ENCODE data around the gene ADPRHL1.
A peak's percentile ranks its signal among the peaks of the same experiment; 100 is the strongest.
"Not testable (repeated sequence)": the region's sequence is repeated elsewhere in the genome, so short reads cannot be mapped to it uniquely, and the experiment has no call there.

Gene ADPRHL1

GRCh38 chr13:113488283-113488682, 35.0 kb upstream of the ADPRHL1 start:
- peak overlapping the region; percentile 60 for H3K4me3 Mint-ChIP-seq
- H3K27me3 Mint-ChIP-seq = no peaks in the 10 kb centered on the region
- H3K4me1 Mint-ChIP-seq = peaks cover 57% of the 10 kb centered on the region

GRCh38 chr13:113486698-113487097, 33.4 kb upstream of the ADPRHL1 start:
- Mint-ChIP-seq H3K27me3 (no peaks in the 10 kb centered on the region), H3K27ac (no peak overlapping the region), H3K4me1 (peaks cover 50% of the 10 kb centered on the region), H3K4me3 (no peak overlapping the region), H3K36me3 (no peaks in the 10 kb centered on the region), H3K9me3 (no peaks in the 10 kb centered on the region)

More at GRCh38 chr13:113488283-113488682, 35.0 kb upstream of the ADPRHL1 start:
- no peaks in the 10 kb centered on the region for H3K9me3 Mint-ChIP-seq
- H3K27ac Mint-ChIP-seq = no peak overlapping the region
- no peaks in the 10 kb centered on the region for H3K36me3 Mint-ChIP-seq

DNA sequence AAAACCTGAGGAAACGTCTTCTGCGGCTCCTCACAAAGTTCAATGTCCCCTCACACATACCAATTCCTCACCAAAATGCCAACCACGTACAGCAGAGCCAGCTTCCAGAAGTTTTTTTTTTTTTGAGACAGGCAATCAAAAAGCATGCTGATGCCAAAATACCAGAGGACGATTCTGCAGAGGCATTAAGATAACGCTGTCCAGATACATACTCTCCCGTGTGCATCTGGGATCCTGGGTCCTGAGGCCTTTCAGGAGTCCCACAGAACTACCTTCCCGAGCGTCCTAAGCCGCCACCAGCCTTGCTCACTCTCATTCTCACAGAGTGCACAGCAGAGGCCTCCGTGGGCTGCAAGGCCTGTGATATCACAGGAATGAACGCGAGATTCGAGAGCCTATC, 32.3 kb upstream of the ADPRHL1 start:
- peaks cover 49% of the 10 kb centered on the region for H3K4me1 Mint-ChIP-seq
- H3K27ac Mint-ChIP-seq = no peak overlapping the region
- no peak overlapping the region for H3K4me3 Mint-ChIP-seq
- no peaks in the 10 kb centered on the region for H3K27me3 Mint-ChIP-seq
- H3K36me3 Mint-ChIP-seq = no peaks in the 10 kb centered on the region
- no peaks in the 10 kb centered on the region for H3K9me3 Mint-ChIP-seq

DNA sequence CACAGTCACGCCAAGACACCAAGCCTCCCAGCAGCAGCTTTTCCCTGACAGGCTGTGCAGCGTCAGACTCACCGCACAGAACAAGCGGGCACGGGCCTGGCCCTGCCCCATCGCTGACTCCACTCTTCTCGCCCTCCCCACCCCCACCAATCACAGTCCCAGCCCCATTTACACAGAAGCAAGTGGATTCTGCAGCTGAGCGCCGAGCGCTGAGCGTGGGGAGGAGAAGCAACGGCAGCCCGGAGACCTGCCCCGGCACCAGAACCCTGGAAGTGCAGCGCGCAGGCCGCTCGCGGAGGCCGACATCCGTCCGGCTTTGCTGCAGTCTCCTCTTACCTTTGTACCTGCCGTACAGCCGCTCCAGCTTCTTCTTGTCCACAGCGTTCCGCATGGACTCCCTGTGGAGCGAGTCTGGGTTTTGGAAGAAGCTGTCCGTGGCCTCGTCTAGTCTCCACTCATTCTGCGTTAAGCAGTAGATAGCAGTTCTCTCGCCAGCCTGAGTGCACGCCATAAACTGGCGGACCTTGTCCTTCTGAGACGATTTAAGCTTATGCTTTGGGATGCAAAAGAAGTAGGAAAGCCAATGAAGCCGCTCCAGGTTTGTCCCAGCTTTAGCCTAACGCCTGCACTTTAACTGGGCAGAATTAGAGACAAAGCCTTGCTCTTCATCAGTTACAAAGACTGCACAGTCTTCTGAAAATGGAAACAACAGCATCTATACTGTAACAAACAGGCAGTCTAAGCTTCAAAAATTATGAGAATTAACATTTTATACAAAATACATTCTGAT, 30.4 kb upstream of the ADPRHL1 start:
- H3K4me3 Mint-ChIP-seq = no peak overlapping the region
- H3K27me3 Mint-ChIP-seq = no peaks in the 10 kb centered on the region
- peaks cover 5% of the 10 kb centered on the region for H3K36me3 Mint-ChIP-seq
- no peak overlapping the region for H3K27ac Mint-ChIP-seq
- H3K4me1 Mint-ChIP-seq = peaks cover 36% of the 10 kb centered on the region
- no peaks in the 10 kb centered on the region for H3K9me3 Mint-ChIP-seq

- Mint-ChIP-seq H3K27me3 (no peaks in the 10 kb centered on the region), H3K4me1 (peaks cover 30% of the 10 kb centered on the region), H3K27ac (no peak overlapping the region), H3K9me3 (no peaks in the 10 kb centered on the region), H3K4me3 (no peak overlapping the region), H3K36me3 (peaks cover 10% of the 10 kb centered on the region)
These were observed 29.8 kb upstream of the ADPRHL1 start for GRCh38 chr13:113483081-113483480.

DNA sequence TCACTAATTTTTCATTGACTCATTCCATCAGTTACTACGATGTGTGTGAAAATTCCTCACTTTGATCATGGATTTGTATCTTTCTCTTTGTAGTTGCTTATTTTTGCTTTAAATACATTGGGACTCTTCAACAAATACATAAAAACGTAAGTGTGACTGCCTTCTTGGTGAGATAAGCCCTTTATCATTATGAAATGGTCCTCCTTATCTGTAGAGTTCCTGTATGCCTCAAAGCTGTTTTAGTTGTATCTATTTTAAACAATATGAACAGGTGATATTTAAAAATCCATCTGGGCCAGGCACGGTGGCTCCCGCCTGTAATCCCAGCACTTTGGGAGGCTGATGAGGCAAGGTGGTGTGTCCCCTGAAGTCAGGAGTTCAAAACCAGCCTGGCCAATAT, 25.9 kb upstream of the ADPRHL1 start:
- no peaks in the 10 kb centered on the region for H3K9me3 Mint-ChIP-seq
- H3K4me1 Mint-ChIP-seq = peaks cover 6% of the 10 kb centered on the region
- no peak overlapping the region for H3K4me3 Mint-ChIP-seq
- no peaks in the 10 kb centered on the region for H3K27me3 Mint-ChIP-seq
- H3K27ac Mint-ChIP-seq = no peak overlapping the region
- H3K36me3 Mint-ChIP-seq = peaks cover 18% of the 10 kb centered on the region

- no peak overlapping the region for H3K27ac Mint-ChIP-seq
- H3K36me3 Mint-ChIP-seq = peaks cover 19% of the 10 kb centered on the region
- H3K27me3 Mint-ChIP-seq = no peaks in the 10 kb centered on the region
- peaks cover 3% of the 10 kb centered on the region for H3K4me1 Mint-ChIP-seq
- H3K9me3 Mint-ChIP-seq = no peaks in the 10 kb centered on the region
- no peak overlapping the region for H3K4me3 Mint-ChIP-seq
These were observed 24.4 kb upstream of the ADPRHL1 start for GRCh38 chr13:113477724-113478123.

DNA sequence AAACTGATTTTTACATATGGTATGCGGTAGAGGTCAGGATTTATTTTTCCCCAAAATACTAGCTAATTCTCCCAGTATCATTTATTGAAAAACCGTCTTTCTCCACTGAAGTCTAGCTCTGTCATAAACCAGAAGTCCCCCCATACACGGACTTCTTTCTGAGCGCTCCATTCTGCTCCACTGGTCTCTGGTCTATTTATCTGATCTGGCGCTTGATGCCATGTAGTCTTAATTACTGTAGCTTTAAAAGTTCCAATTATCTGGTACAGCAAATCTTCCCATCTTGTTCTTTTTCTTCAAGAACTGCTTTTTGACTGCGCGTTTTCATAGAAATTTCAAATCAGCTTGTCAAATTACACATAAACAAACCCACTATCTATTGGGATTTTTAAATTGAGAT, 23.5 kb upstream of the ADPRHL1 start:
- Mint-ChIP-seq H3K4me1 (peaks cover under 1% of the 10 kb centered on the region), H3K4me3 (no peak overlapping the region), H3K9me3 (no peaks in the 10 kb centered on the region), H3K36me3 (peaks cover 20% of the 10 kb centered on the region), H3K27me3 (no peaks in the 10 kb centered on the region), H3K27ac (no peak overlapping the region)

GRCh38 chr13:113475911-113476310, 22.6 kb upstream of the ADPRHL1 start:
- Mint-ChIP-seq H3K27ac (no peak overlapping the region), H3K4me3 (no peak overlapping the region), H3K36me3 (peaks cover 26% of the 10 kb centered on the region), H3K9me3 (no peaks in the 10 kb centered on the region), H3K27me3 (no peaks in the 10 kb centered on the region), H3K4me1 (peaks cover 7% of the 10 kb centered on the region)

- Mint-ChIP-seq H3K9me3 (no peaks in the 10 kb centered on the region), H3K36me3 (peaks cover 26% of the 10 kb centered on the region)
These were observed 22.0 kb upstream of the ADPRHL1 start for GRCh38 chr13:113475280-113475679.

GRCh38 chr13:113474179-113474578, 20.9 kb upstream of the ADPRHL1 start:
- H3K9me3 Mint-ChIP-seq = no peaks in the 10 kb centered on the region
- peaks cover 7% of the 10 kb centered on the region for H3K4me1 Mint-ChIP-seq
- no peak overlapping the region for H3K4me3 Mint-ChIP-seq
- H3K27ac Mint-ChIP-seq = no peak overlapping the region
- peaks cover 24% of the 10 kb centered on the region for H3K36me3 Mint-ChIP-seq
- no peaks in the 10 kb centered on the region for H3K27me3 Mint-ChIP-seq

More at GRCh38 chr13:113475280-113475679, 22.0 kb upstream of the ADPRHL1 start:
- no peaks in the 10 kb centered on the region for H3K27me3 Mint-ChIP-seq
- H3K4me3 Mint-ChIP-seq = no peak overlapping the region
- H3K4me1 Mint-ChIP-seq = peaks cover 7% of the 10 kb centered on the region
- H3K27ac Mint-ChIP-seq = no peak overlapping the region

GRCh38 chr13:113472355-113473025, 19.2 kb upstream of the ADPRHL1 start:
- Mint-ChIP-seq H3K27me3 (no peaks in the 10 kb centered on the region), H3K4me1 (peaks cover 7% of the 10 kb centered on the region), H3K36me3 (peaks cover 16% of the 10 kb centered on the region), H3K4me3 (no peak overlapping the region), H3K27ac (no peak overlapping the region), H3K9me3 (no peaks in the 10 kb centered on the region)

- H3K4me3 Mint-ChIP-seq = no peak overlapping the region
- no peaks in the 10 kb centered on the region for H3K27me3 Mint-ChIP-seq
- H3K27ac Mint-ChIP-seq = no peak overlapping the region
- peaks cover 7% of the 10 kb centered on the region for H3K4me1 Mint-ChIP-seq
- H3K36me3 Mint-ChIP-seq = peaks cover 14% of the 10 kb centered on the region
- H3K9me3 Mint-ChIP-seq = no peaks in the 10 kb centered on the region
These were observed 18.6 kb upstream of the ADPRHL1 start for GRCh38 chr13:113471844-113472243.

- not testable (repeated sequence) for H3K27me3 Mint-ChIP-seq, H3K4me3 Mint-ChIP-seq, H3K9me3 Mint-ChIP-seq, H3K4me1 Mint-ChIP-seq, H3K27ac Mint-ChIP-seq
- H3K36me3 Mint-ChIP-seq = peaks cover 10% of the 10 kb centered on the region
These were observed 17.4 kb upstream of the ADPRHL1 start for GRCh38 chr13:113470635-113471163.

DNA sequence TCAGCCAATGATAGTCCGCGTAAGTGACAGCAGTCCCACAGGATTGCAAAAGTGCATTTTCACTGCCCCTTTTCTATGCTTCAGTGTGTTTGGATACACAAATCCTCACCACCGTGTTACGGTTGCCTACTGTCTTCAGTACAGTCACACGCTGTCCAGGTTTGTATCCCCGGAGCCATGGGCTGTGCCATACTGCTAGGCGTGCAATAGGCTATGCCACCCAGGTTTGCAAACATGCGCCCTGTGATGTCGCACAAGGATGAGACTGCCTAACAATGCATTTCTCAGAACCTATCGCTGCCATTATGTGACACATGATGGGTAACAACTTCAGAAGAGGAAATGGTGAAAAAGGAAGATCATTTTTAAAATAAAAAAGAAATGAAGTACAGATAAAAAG, 16.8 kb upstream of the ADPRHL1 start:
- Mint-ChIP-seq H3K27me3 (no peaks in the 10 kb centered on the region), H3K9me3 (no peaks in the 10 kb centered on the region)

GRCh38 chr13:113469582-113469981, 16.3 kb upstream of the ADPRHL1 start:
- no peak overlapping the region for H3K27ac Mint-ChIP-seq
- H3K4me1 Mint-ChIP-seq = peaks cover 7% of the 10 kb centered on the region
- no peaks in the 10 kb centered on the region for H3K9me3 Mint-ChIP-seq
- no peak overlapping the region for H3K4me3 Mint-ChIP-seq
- H3K36me3 Mint-ChIP-seq = peaks cover 10% of the 10 kb centered on the region
- no peaks in the 10 kb centered on the region for H3K27me3 Mint-ChIP-seq

More for the DNA sequence above, 16.8 kb upstream of the ADPRHL1 start:
- peaks cover 7% of the 10 kb centered on the region for H3K4me1 Mint-ChIP-seq
- no peak overlapping the region for H3K27ac Mint-ChIP-seq
- peaks cover 10% of the 10 kb centered on the region for H3K36me3 Mint-ChIP-seq
- H3K4me3 Mint-ChIP-seq = no peak overlapping the region

Data from activated naive CD4-positive, alpha-beta T cell treated with anti-CD3 and anti-CD28 coated beads, Interleukin-2, amount 50 U/mL, for 24 hours (primary cell).